Suppressor macrophage treated with lipopolysaccharide for 4 hours (primary cell): Measurements from ENCODE around the gene OLA1.

Source experiments
- DNase-seq: peaks from one replicate; pipeline ENCODE4 v3.0.0-alpha.2; 2020

OLA1 gene

GRCh38 chr2:174026122-174026845, 222.0 kb downstream of the OLA1 start:
- no peak for DNase-seq

- peak; percentile 69 for DNase-seq
Measured at GRCh38 chr2:174025271-174026121, 222.8 kb downstream of the OLA1 start.

GRCh38 chr2:174024524-174025270, 223.6 kb downstream of the OLA1 start:
- DNase-seq = no peak

DNA sequence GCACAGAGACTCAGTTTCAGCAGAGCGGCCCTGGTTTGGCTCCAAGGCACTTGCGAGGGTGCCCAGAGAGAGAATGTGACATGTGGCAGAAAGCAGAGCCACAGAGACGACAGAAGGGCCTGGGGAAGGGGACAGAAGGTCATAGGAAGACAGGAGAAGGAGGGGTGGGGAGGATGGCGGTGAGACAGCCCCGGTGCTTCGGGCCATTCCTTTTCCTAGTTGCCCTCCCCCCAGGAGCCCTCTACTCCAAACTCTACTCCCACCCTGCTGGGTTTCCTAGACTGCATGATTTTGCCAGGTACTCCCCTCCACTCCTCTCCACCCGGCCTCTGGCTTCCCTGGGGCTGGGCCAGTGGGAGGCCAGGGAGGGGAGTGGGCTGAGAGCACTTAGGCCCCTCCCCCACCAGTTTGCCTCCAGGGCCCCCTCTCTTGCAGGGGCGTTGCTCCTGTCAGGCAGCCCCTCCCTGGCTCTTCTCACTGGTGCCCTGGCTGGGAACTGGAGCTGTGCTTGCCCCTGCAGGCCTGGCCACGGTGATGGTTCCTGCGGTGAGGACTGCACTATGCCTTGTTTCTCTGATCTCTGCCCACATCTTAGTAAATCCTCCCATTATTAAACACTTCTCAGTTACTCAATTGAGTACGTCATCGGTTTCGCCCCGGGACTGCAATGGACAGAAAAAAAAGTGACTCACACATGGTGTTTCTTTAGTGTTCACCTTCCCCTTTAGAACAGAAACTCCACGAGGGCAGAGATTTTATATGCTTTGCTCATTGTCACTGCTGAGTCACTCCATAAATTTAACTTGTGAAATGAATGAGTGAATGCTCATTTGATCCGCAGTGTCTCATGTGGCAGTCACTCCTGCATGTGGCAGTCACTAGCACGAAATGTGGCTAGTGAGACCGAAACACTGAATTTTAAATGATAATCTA, 224.5 kb downstream of the OLA1 start:
- DNase-seq = peak; percentile 98
